H1 (cell line): ENCODE results near the gene HABP4.

ENCODE experiments used
- BACH1 ChIP-seq: IDR thresholded peaks from 2 replicates; pipeline ENCODE4 v1.6.1; 2012; ENCODE audit warnings: low read length, improper control_type of control experiment
- CHD1 ChIP-seq: IDR thresholded peaks from 2 replicates; pipeline ENCODE4 v1.6.1; 2012; ENCODE audit warnings: low read depth, low read length, improper control_type of control experiment
- GABPA ChIP-seq: IDR thresholded peaks from 2 replicates; pipeline ENCODE4 v1.6.1; 2011; ENCODE audit warnings: mild to moderate bottlenecking, low read length, moderate library complexity, borderline replicate concordance; ENCODE audit not compliant: insufficient read depth
- HDAC2 ChIP-seq, 2 experiments: fragments of 300-600 bp in 1 of 2; sonication (generic) in 1 of 2; IDR thresholded peaks; 2 replicates each; pipeline ENCODE4 v1.6.1; 2011 to 2012; ENCODE audit warnings: low read depth in 2 of 2, low read length in 2 of 2, mild to moderate bottlenecking in 2 of 2, moderate library complexity in 2 of 2, borderline replicate concordance in 1 of 2, inconsistent platforms in 1 of 2
- KDM1A ChIP-seq: fragments of 200-600, 300-600 bp; sonication (generic); IDR thresholded peaks from 2 replicates; pipeline ENCODE4 v1.7.1; 2016; ENCODE audit warnings: mild to moderate bottlenecking, low read length, borderline replicate concordance
- MAFK ChIP-seq: IDR thresholded peaks from 2 replicates; pipeline ENCODE4 v1.6.1; 2012; ENCODE audit warnings: low read depth, mild to moderate bottlenecking, improper control_type of control experiment, low read length
- POLR2A ChIP-seq, 2 experiments: IDR thresholded peaks; 1 replicate in 1 of 2; 2 replicates in 1 of 2; pipeline ENCODE4 v1.6.1; 2011; ENCODE audit warnings: low read depth in 2 of 2, low read length in 2 of 2, mild to moderate bottlenecking in 2 of 2; ENCODE audit errors: control extremely low read depth in 1 of 2
- RAD21 ChIP-seq, 2 experiments: IDR thresholded peaks in 1 of 2; conservative IDR thresholded peaks in 1 of 2; 2 replicates each; pipeline ENCODE4 v1.6.1; 2011; ENCODE audit warnings: low read depth in 2 of 2, low read length in 2 of 2, improper control_type of control experiment in 1 of 2, inconsistent platforms in 1 of 2, mild to moderate bottlenecking in 1 of 2, moderate library complexity in 1 of 2
- RXRA ChIP-seq: IDR thresholded peaks from 2 replicates; pipeline ENCODE4 v1.6.1; 2011; ENCODE audit warnings: low read depth, mild to moderate bottlenecking, low read length, moderate library complexity; ENCODE audit not compliant: insufficient read depth
- SIX5 ChIP-seq: IDR thresholded peaks from 2 replicates; pipeline ENCODE4 v1.6.1; 2011; ENCODE audit warnings: mild to moderate bottlenecking, low read depth, low read length
- SRF ChIP-seq: IDR thresholded peaks from 2 replicates; pipeline ENCODE4 v1.6.1; 2011; ENCODE audit warnings: mild to moderate bottlenecking, low read depth, low read length, moderate library complexity
- YY1 ChIP-seq: IDR thresholded peaks from 2 replicates; pipeline ENCODE4 v1.6.1; 2011; ENCODE audit warnings: low read depth, mild to moderate bottlenecking, low read length
- TF ChIP-seq, protein P1 (sequence below), 3 experiments: IDR thresholded peaks; 1 replicate in 2 of 3; 2 replicates in 1 of 3; pipeline versions ENCODE4 v1.5.1 to v1.6.1; 2011; ENCODE audit warnings: low read length in 3 of 3, mild to moderate bottlenecking in 3 of 3, inconsistent platforms in 2 of 3, low read depth in 1 of 3, moderate library complexity in 1 of 3; ENCODE audit not compliant: insufficient read depth in 1 of 3; ENCODE audit errors: control extremely low read depth in 1 of 3
- TF ChIP-seq, protein P2 (sequence below): IDR thresholded peaks from 2 replicates; pipeline ENCODE4 v1.6.1; 2011; ENCODE audit warnings: low read depth, mild to moderate bottlenecking, low read length; ENCODE audit not compliant: insufficient read depth

DNA sequence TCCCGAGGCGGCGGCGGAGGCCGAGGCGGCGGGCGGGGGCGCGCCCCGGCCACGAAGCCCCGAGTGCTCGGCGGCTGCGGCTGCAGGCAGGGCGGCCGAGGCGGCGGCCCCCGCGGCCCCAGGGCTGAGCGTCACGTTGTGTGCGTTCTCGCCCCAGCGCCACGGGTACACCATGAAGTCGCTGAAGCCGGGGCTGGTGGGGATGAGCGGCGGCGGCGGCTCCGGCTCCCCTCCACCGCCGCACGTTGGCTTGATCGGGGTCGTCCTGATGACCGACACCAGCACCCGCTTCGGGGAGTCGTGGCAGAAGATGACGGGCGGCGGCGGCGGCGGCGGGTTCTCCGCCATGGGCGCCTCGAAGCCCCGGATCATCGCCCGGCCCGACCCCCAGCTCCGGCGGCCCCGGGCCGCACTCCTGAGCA, 32.3 kb upstream of the HABP4 start:
- no peak for TF ChIP-seq SIX5
- TF ChIP-seq, protein P1, sequence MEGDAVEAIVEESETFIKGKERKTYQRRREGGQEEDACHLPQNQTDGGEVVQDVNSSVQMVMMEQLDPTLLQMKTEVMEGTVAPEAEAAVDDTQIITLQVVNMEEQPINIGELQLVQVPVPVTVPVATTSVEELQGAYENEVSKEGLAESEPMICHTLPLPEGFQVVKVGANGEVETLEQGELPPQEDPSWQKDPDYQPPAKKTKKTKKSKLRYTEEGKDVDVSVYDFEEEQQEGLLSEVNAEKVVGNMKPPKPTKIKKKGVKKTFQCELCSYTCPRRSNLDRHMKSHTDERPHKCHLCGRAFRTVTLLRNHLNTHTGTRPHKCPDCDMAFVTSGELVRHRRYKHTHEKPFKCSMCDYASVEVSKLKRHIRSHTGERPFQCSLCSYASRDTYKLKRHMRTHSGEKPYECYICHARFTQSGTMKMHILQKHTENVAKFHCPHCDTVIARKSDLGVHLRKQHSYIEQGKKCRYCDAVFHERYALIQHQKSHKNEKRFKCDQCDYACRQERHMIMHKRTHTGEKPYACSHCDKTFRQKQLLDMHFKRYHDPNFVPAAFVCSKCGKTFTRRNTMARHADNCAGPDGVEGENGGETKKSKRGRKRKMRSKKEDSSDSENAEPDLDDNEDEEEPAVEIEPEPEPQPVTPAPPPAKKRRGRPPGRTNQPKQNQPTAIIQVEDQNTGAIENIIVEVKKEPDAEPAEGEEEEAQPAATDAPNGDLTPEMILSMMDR (IDR thresholded peaks at IDR 0.05; ENCODE audit: control extremely low read depth in 1 of 3, insufficient read depth in 1 of 3, low read depth in 1 of 3, low read length in 3 of 3), result no peak
- no peak for TF ChIP-seq RAD21 (IDR thresholded peaks at IDR 0.05 in 1 of 2, conservative IDR thresholded peaks at IDR 0.05 in 1 of 2; ENCODE audit: low read depth in 2 of 2, low read length in 2 of 2)
- TF ChIP-seq RXRA, result no peak
- TF ChIP-seq YY1, result no peak
- TF ChIP-seq HDAC2 (IDR thresholded peaks at IDR 0.05; ENCODE audit: borderline replicate concordance in 1 of 2, low read depth in 2 of 2, low read length in 2 of 2), result no peak
- TF ChIP-seq CHD1, result no peak
- no peak for TF ChIP-seq POLR2A (IDR thresholded peaks at IDR 0.05; ENCODE audit: control extremely low read depth in 1 of 2, low read depth in 2 of 2, low read length in 2 of 2)
- no peak for TF ChIP-seq KDM1A
- no peak for TF ChIP-seq BACH1
- TF ChIP-seq, protein P2, sequence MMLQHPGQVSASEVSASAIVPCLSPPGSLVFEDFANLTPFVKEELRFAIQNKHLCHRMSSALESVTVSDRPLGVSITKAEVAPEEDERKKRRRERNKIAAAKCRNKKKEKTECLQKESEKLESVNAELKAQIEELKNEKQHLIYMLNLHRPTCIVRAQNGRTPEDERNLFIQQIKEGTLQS, result no peak
- TF ChIP-seq SRF, result no peak
- no peak for TF ChIP-seq MAFK
- no peak for TF ChIP-seq GABPA
